NCI-H146 (cell line): ENCODE data around the gene TADA2B.
A peak's percentile ranks its signal among the peaks of the same experiment; 100 is the strongest.

Source experiments
- DNase-seq: peaks from one replicate; lab custom pipeline; 2025; lab: John Stamatoyannopoulos, UW

The TADA2B gene

GRCh38 chr4:7043284-7044136, at the start of gene TADA2B:
TSS of gene TADA2B (plus strand) at chr4:7043372. CDS start at chr4:7043580, 208 bp downstream.
- peak; percentile 67 for DNase-seq

- DNase-seq = no peak
Observed at GRCh38 chr4:6996481-6996880, 46.7 kb upstream of the TADA2B start.

- no peak for DNase-seq
Observed at GRCh38 chr4:6999172-7000086, 43.7 kb upstream of the TADA2B start.

- no peak for DNase-seq
Observed at GRCh38 chr4:7000421-7001176, 42.6 kb upstream of the TADA2B start.

GRCh38 chr4:7001271-7001670, 41.9 kb upstream of the TADA2B start:
- DNase-seq = no peak

DNA sequence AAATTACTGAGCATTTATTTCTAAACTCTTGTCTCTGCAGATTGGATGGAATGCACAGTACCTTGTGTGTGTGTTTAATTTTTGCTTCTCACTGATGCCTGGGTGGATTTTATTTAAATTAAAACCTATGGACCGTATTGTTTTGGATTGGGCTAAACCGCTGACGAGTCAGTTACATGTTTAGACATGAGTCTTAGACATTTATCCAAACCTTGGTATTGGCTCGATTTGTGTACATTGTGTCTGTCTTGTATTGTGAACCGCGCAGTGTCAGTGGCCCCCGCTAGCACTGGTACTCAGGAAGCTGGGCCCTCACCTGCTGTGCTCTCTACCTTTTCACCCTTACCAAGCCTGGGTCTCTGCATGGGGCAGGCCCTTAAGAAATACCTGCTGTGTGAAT, 40.8 kb upstream of the TADA2B start:
- DNase-seq = no peak

DNA sequence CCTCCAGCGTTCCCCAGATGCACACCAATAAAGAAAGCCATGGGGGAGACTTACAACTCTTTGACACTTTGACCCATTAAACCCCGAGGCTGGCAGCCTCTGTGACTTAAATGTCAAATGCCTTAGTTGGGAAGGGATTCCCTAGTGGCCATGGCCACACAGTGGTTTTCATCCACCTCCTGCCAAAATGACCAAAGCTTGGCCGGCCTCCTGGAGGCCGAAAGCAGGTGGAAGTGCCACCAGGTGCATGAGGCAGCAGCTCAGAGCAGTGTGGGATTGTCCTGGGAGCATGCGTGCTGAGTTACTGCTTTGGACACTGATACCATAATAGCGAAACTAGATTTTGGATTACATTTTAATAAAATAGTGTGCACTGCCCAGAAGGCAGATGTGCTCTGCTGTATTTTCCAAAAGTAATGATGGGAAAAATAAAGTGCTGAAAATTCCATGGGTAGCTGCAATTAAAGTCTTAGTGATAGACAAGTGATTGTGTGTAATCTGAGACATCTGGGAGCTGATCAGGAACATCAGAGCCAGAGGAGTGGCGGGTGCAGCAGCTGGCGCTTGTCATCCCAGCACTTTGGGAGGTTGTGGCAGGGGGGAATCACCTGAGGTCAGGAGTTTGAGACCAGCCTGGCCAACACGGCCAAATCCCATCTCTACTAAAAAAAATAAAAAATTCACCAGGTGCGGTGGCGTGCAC, 39.8 kb upstream of the TADA2B start:
- no peak for DNase-seq

GRCh38 chr4:7003879-7004240, 39.3 kb upstream of the TADA2B start:
- no peak for DNase-seq

- DNase-seq = no peak
Observed at GRCh38 chr4:7004331-7004730, 38.8 kb upstream of the TADA2B start.

DNA sequence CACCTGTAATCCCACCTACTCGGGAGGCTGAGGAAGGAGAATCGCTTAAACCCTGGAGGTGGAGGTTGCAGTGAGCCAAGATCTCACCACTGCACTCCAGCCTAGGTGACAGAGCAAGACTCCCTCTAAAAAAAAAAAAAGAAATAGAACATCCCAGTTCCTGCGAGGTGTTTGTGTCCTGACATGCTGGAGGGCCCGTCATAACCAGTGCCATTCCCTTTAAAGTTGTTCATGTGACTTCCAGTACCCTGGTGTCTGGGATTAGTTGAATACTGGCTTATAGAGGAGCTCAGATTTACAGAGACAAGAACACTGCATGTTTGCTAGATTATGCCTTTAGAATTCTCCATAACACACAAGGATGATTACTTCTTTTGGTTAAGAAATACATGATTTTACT, 37.6 kb upstream of the TADA2B start:
- no peak for DNase-seq

- no peak for DNase-seq
Observed at GRCh38 chr4:7006411-7006810, 36.8 kb upstream of the TADA2B start.

DNA sequence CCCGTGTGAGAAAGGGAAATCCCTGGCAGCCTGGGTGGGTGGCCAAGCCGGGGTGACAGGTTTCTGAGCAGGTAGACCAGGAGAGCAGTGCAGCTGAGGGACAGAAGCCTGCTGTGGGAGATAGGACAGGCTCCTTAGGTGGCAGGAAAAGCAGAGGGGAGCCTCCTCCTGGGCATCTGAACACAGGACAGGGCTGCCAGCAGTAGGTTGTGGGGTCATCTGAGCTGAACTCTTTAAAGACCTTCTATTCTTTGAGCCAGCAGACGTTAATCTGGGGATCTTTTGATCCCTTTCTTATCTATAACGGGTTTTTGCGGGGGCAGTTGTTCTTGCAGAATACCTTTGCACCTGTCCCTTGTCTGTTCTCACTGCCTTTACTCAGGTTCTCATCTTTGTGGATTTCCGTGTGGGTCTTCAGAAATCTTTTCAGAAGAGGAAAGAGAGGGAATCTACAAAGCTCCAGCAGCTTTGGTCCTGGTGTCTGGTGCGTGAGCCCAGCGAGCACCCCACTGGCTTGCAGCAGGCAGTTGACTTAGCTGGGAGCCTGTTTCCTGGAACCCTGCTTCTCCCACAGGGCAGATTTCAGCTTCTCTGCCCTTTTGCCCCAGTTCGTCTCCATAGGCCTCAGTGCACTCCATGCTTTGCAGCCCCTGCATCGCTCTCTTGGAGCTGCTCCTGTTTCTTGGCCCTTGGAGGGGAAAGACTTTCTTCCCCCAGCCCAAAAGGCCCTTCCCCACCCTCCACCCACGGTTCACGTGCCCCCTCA, 35.8 kb upstream of the TADA2B start:
- DNase-seq = no peak

DNA sequence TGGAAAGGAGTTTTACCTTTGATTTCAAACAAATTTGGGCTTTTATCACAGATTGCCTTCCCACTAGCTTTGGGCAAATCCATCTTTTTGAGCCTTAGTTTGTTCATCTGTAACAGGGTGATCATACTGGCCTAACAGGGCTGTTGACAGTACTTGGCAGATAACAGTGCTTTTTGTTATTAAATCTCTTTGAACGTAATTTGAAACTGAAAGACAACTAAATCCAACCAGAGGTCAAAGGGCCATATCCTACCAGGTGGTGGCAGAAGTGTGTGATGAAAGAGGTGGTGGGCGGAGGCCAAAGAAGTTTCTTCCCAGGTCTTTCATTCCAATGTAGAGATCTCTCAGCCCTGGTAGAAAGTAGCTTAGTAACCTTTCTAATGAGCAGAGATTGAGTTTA, 35.2 kb upstream of the TADA2B start:
- DNase-seq = no peak

GRCh38 chr4:7009564-7009963, 33.6 kb upstream of the TADA2B start:
- no peak for DNase-seq

GRCh38 chr4:7013175-7013574, 30.0 kb upstream of the TADA2B start:
- no peak for DNase-seq

DNA sequence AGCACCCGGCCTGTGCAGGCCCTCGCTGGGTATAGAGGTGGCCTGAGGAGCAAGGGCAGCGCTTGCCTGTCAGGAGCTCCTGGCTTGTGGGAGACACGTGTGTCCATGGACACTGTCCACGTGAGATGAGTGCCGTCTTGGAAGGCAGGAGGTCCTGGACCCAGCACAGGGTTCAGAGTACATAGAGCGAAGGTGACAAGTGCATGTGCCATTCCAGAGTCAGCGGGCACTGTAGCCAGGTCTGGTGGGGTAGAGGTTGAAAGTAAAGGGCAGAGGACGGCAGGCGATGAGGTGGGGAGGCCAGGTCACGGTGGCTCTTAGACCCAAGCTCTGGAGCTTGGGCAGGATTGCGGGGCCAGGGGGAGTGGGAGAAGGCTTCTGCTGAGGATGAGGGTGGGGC, 28.4 kb upstream of the TADA2B start:
- no peak for DNase-seq

DNA sequence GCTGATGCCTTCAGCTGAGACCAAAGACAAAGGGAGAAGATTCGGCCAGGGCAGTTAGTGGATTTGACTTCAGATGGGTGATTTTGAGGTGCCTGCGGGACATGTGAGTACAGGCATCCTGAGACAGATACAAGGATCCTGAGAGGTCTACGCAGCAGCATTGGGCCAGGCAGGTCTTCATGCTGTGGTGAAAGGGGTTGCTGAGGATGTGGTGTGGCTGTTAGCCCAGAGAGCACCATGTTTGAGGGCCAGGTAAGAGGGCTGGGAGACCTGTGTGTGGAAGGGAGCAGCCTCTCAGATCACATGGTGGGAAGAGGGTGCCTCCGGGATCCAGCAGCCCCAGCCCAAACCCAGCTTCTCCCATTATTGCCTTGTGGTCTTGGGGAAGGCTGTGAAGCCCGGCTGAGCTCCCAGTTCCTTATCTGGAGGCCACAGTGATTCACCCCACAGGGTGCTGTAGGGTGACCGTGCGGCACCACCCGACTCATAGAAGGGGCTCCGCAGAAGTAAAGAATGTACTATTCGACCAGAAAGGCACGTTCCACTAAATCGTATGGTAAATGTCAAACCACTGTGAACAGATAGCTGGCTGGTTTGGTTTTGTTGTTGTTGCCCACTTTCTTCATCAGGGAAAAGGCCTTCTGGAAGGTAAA, 27.7 kb upstream of the TADA2B start:
- no peak for DNase-seq

DNA sequence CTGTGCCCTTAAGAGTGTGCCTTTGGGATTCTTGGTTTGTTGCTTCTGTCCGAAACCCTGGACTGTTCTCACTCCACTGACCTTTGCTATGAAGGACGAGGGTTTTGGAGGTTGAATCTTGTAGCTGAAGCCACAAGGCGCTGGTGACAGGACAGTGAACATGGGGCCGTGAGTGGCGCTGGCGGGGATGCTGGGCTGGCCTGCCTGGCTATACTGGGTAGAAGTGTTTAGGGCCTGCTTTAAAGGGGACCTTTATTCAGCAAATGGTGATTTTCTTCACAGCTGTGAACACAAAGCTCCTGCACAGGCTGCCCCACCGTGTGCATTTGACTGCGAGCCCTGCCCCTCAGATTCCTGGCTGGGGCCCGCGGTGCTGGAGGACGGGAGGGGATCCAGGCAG, 27.1 kb upstream of the TADA2B start:
- DNase-seq = no peak

DNA sequence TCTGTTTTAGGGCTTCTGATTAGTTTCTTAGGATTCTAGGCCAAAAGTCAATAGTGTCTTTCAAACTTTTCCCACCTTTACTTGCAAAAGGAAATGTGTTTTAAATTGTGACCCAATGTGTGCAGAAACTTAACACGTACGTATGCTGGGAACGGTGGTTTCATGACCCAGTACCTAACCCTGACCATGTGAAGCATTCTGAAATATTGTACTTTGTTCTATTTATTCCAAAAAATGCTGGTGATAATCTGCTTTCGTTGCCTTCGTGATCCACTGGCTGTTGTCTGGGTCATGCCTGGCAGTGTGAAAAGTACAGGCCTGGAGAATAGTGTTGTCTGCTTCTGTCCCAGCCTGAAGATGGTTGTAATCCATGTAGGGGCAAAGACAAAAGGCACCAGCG, 26.7 kb upstream of the TADA2B start:
- DNase-seq = no peak

DNA sequence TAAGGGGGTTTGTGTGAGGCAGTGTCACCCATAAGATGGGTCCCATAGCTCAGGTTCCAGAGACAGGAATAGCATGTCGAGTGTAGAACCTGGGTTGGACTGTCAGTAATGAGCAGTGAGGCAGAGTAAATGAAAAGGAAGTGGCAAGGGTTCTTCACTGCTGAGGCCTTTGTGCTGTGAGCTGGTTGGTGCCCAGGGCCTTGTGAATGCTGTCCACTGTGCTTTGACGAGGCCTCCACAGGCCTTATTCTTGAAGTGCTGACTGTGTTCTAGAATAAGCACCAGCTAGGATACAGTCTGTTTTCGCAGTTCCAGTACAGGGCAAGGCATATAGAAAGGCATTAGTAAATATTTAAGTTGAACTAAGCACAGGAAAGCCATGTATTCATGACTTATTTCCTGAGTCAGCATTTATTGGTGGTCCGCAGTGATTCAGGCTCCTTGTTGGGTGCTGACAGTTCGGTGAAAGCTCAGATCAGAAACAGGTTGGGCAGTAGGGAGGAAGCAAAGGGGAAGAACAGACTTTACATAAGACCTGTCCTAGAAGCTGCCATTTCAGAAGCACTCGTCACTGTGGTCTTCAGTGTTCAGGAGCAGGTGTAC, 25.6 kb upstream of the TADA2B start:
- no peak for DNase-seq
